Activated T-cell treated with anti-CD3 and anti-CD28 coated beads, Interleukin-2, amount 50 U/mL, for 4 hours (primary cell): ENCODE measurements around the gene TRIM46. TPM values are rescaled to one million over a fixed set of nuclear protein-coding genes. Genes with fewer than 3 reads are reported as not detected.
"Not testable (repeated sequence)": the region's sequence is repeated elsewhere in the genome, so short reads cannot be mapped to it uniquely, and the experiment has no call there.

Source experiments
- ATAC-seq, 2 donors: fragments of 200-7000 bp; cut with Tn5 transposase; one replicate each; pipeline ENCODE4 v1.10.0; 2021
- DNase-seq: peaks from one replicate; pipeline ENCODE4 v3.0.0-alpha.2; 2020
- H3K27me3 Mint-ChIP-seq: one replicate; pipeline ENCODE4 v1.8.0; 2021; ENCODE audit warnings: low read depth, mixed read lengths
- H3K36me3 Mint-ChIP-seq: one replicate; pipeline ENCODE4 v1.8.0; 2022; ENCODE audit warnings: mixed read lengths; ENCODE audit not compliant: insufficient read depth
- H3K4me1 Mint-ChIP-seq: one replicate; pipeline ENCODE4 v1.8.0; 2021; ENCODE audit warnings: low read depth, mixed read lengths
- H3K4me3 Mint-ChIP-seq: one replicate; pipeline ENCODE4 v1.8.0; 2021; ENCODE audit warnings: mild to moderate bottlenecking, moderate library complexity, mixed read lengths
- H3K9me3 Mint-ChIP-seq: one replicate; pipeline ENCODE4 v1.8.0; 2021; ENCODE audit warnings: mixed read lengths
- total RNA-seq, 3 donors: library from RNA; stranded (reverse); gene quantifications; one replicate each; pipeline ENCODE4 v1.2.1, GENCODE V29; 2021

Gene TRIM46
- total RNA-seq, 3 donors from 2014 or later, result 3.5 to 4.4 (median 3.5) TPM

- H3K27me3 Mint-ChIP-seq, H3K4me1 Mint-ChIP-seq, DNase-seq, H3K4me3 Mint-ChIP-seq, H3K36me3 Mint-ChIP-seq, H3K9me3 Mint-ChIP-seq, ATAC-seq: not testable (repeated sequence)
Measured at GRCh38 chr1:155162631-155163030, 11.0 kb upstream of the TRIM46 start.

- not testable (repeated sequence) for H3K36me3 Mint-ChIP-seq, H3K9me3 Mint-ChIP-seq, H3K27me3 Mint-ChIP-seq, ATAC-seq, H3K4me3 Mint-ChIP-seq, DNase-seq
- peaks cover 12% of the 10 kb centered on the region for H3K4me1 Mint-ChIP-seq
Measured at GRCh38 chr1:155163785-155164184, 9.9 kb upstream of the TRIM46 start.

GRCh38 chr1:155164625-155165024 is 9.0 kb upstream of the TRIM46 start:
- not testable (repeated sequence) for DNase-seq, H3K4me3 Mint-ChIP-seq, H3K27me3 Mint-ChIP-seq, H3K36me3 Mint-ChIP-seq, ATAC-seq, H3K9me3 Mint-ChIP-seq
- peaks cover 15% of the 10 kb centered on the region for H3K4me1 Mint-ChIP-seq

- ATAC-seq (no peak), DNase-seq (no peak)
- Mint-ChIP-seq H3K9me3 (no peaks in the 10 kb centered on the region), H3K4me1 (peaks cover 18% of the 10 kb centered on the region), H3K4me3 (no peak overlapping the region), H3K36me3 (peaks cover 14% of the 10 kb centered on the region), H3K27me3 (peaks cover 3% of the 10 kb centered on the region)
Measured at GRCh38 chr1:155166051-155166470, 7.6 kb upstream of the TRIM46 start.

GRCh38 chr1:155166471-155167165 is 7.0 kb upstream of the TRIM46 start:
- ATAC-seq, result no peak
- Mint-ChIP-seq H3K36me3 (peaks cover 14% of the 10 kb centered on the region), H3K27me3 (peaks cover 3% of the 10 kb centered on the region), H3K4me3 (no peak overlapping the region), H3K4me1 (peaks cover 23% of the 10 kb centered on the region), H3K9me3 (no peaks in the 10 kb centered on the region)
- no peak for DNase-seq

- Mint-ChIP-seq H3K4me3 (peak overlapping the region; percentile 48), H3K27me3 (peaks cover 3% of the 10 kb centered on the region), H3K4me1 (peaks cover 31% of the 10 kb centered on the region), H3K36me3 (peaks cover 14% of the 10 kb centered on the region), H3K9me3 (no peaks in the 10 kb centered on the region)
- peak; percentile 78 to 79 for ATAC-seq
- peak; percentile 86 for DNase-seq
Measured at GRCh38 chr1:155167166-155168104, 6.2 kb upstream of the TRIM46 start.

- not testable (repeated sequence) for ATAC-seq, DNase-seq, H3K9me3 Mint-ChIP-seq, H3K27me3 Mint-ChIP-seq
- H3K36me3 Mint-ChIP-seq, result peaks cover 14% of the 10 kb centered on the region
- H3K4me1 Mint-ChIP-seq, result peaks cover 33% of the 10 kb centered on the region
- peak overlapping the region; percentile 48 for H3K4me3 Mint-ChIP-seq
Measured at GRCh38 chr1:155168105-155168445, 5.6 kb upstream of the TRIM46 start.

- H3K4me3 Mint-ChIP-seq, result no peak overlapping the region
- H3K36me3 Mint-ChIP-seq, result peaks cover 14% of the 10 kb centered on the region
- ATAC-seq, result no peak
- DNase-seq, result no peak
- no peaks in the 10 kb centered on the region for H3K9me3 Mint-ChIP-seq
- H3K4me1 Mint-ChIP-seq, result peaks cover 38% of the 10 kb centered on the region
- peaks cover 3% of the 10 kb centered on the region for H3K27me3 Mint-ChIP-seq
Measured at GRCh38 chr1:155168456-155169210, 5.0 kb upstream of the TRIM46 start.

- Mint-ChIP-seq H3K4me1 (peaks cover 42% of the 10 kb centered on the region), H3K27me3 (peaks cover 3% of the 10 kb centered on the region), H3K36me3 (peaks cover 14% of the 10 kb centered on the region), H3K4me3 (no peak overlapping the region), H3K9me3 (no peaks in the 10 kb centered on the region)
- ATAC-seq (no peak), DNase-seq (no peak)
Measured at GRCh38 chr1:155169541-155169940, 4.1 kb upstream of the TRIM46 start.

- Mint-ChIP-seq H3K9me3 (no peaks in the 10 kb centered on the region), H3K4me3 (peak overlapping the region; percentile 31), H3K27me3 (peaks cover 3% of the 10 kb centered on the region), H3K36me3 (peaks cover 14% of the 10 kb centered on the region), H3K4me1 (peaks cover 48% of the 10 kb centered on the region)
- DNase-seq (no peak), ATAC-seq (no peak)
Measured at GRCh38 chr1:155170101-155170785, 3.4 kb upstream of the TRIM46 start.

- H3K4me1 Mint-ChIP-seq, result peaks cover 48% of the 10 kb centered on the region
- H3K9me3 Mint-ChIP-seq, result no peaks in the 10 kb centered on the region
- DNase-seq (no peak), ATAC-seq (no peak)
- peaks cover 3% of the 10 kb centered on the region for H3K27me3 Mint-ChIP-seq
- peaks cover 14% of the 10 kb centered on the region for H3K36me3 Mint-ChIP-seq
- peak overlapping the region; percentile 95 for H3K4me3 Mint-ChIP-seq
Measured at GRCh38 chr1:155170806-155171205, 2.8 kb upstream of the TRIM46 start.

GRCh38 chr1:155171836-155172731 is 1.6 kb upstream of the TRIM46 start:
- DNase-seq (no peak), ATAC-seq (peak; percentile 42 to 50)
- Mint-ChIP-seq H3K4me1 (peaks cover 57% of the 10 kb centered on the region), H3K27me3 (peaks cover under 1% of the 10 kb centered on the region), H3K9me3 (no peaks in the 10 kb centered on the region), H3K36me3 (peaks cover 14% of the 10 kb centered on the region), H3K4me3 (peak overlapping the region; percentile 95)
